GM23338 (cell line): ENCODE results near the gene NFIA. TPM values are rescaled to one million over a fixed set of nuclear protein-coding genes. Genes with fewer than 3 reads are reported as not detected.

ENCODE experiments used
- ATAC-seq: fragments of 200-7000 bp; cut with Tn5 transposase; 3 replicates; pipeline ENCODE4 v1.9.1; 2020
- DNase-seq: peaks from one replicate; pipeline ENCODE4 v3.0.0-alpha.2; 2015; ENCODE audit warnings: low spot score
- H2AFZ ChIP-seq: fragments of 200-600 bp; sonication (generic); 2 replicates; pipeline ENCODE4 v1.8.0; 2016; ENCODE audit warnings: antibody characterized with exemption, mild to moderate bottlenecking, moderate library complexity
- H3F3A ChIP-seq: fragments of 200-600 bp; sonication (generic); replicated peaks from 2 replicates; pipeline ENCODE4 v1.8.0; 2017; ENCODE audit warnings: antibody characterized with exemption, mixed run types, low read depth
- H3K27ac ChIP-seq: fragments of 200-600 bp; sonication (generic); 2 replicates; pipeline ENCODE4 v1.6.1; 2016; ENCODE audit warnings: low read depth
- H3K27me3 ChIP-seq: fragments of 200-600 bp; sonication (generic); 2 replicates; pipeline ENCODE4 v1.8.0; 2016; ENCODE audit warnings: mild to moderate bottlenecking, mixed run types, moderate library complexity; ENCODE audit not compliant: insufficient read depth
- H3K36me3 ChIP-seq: fragments of 200-600 bp; sonication (generic); 2 replicates; pipeline ENCODE4 v1.8.0; 2016; ENCODE audit warnings: mild to moderate bottlenecking; ENCODE audit not compliant: insufficient read depth
- H3K4me1 ChIP-seq: fragments of 200-600 bp; sonication (generic); 2 replicates; pipeline ENCODE4 v1.8.0; 2016; ENCODE audit warnings: mild to moderate bottlenecking, moderate library complexity; ENCODE audit not compliant: insufficient read depth
- H3K4me2 ChIP-seq: fragments of 200-600 bp; sonication (generic); 2 replicates; pipeline ENCODE4 v1.7.1; 2017; ENCODE audit warnings: mixed run types
- H3K4me3 ChIP-seq: fragments of 200-600 bp; sonication (generic); 2 replicates; pipeline ENCODE4 v1.6.1; 2016; ENCODE audit warnings: mixed run types
- H3K79me2 ChIP-seq: fragments of 200-600 bp; sonication (generic); replicated peaks from 2 replicates; pipeline ENCODE4 v1.8.0; 2017; ENCODE audit warnings: mild to moderate bottlenecking; ENCODE audit not compliant: insufficient read depth
- H3K9me2 ChIP-seq: fragments of 200-600 bp; sonication (generic); 2 replicates; pipeline ENCODE4 v1.8.0; 2017; ENCODE audit not compliant: insufficient read depth
- H4K20me1 ChIP-seq: fragments of 200-600 bp; sonication (generic); replicated peaks from 2 replicates; pipeline ENCODE4 v1.8.0; 2017; ENCODE audit warnings: mild to moderate bottlenecking; ENCODE audit not compliant: insufficient read depth
- H3K27ac Mint-ChIP-seq: 2 replicates; pipeline ENCODE4 v1.8.0; 2020; ENCODE audit warnings: inconsistent platforms, mild to moderate bottlenecking, moderate library complexity, mixed read lengths
- H3K27me3 Mint-ChIP-seq: 3 replicates; pipeline ENCODE4 v1.8.0; 2022; ENCODE audit warnings: low read depth, mild to moderate bottlenecking, moderate library complexity, mixed read lengths, inconsistent platforms; ENCODE audit not compliant: insufficient read depth, poor library complexity
- H3K36me3 Mint-ChIP-seq: 3 replicates; pipeline ENCODE4 v1.8.0; 2021; ENCODE audit warnings: low read depth, mild to moderate bottlenecking, inconsistent platforms, moderate library complexity, mixed read lengths
- H3K4me1 Mint-ChIP-seq: 3 replicates; pipeline ENCODE4 v1.8.0; 2020; ENCODE audit warnings: mild to moderate bottlenecking, inconsistent platforms, mixed read lengths
- H3K4me3 Mint-ChIP-seq: 3 replicates; pipeline ENCODE4 v1.8.0; 2021; ENCODE audit warnings: moderate library complexity, mild to moderate bottlenecking, inconsistent platforms, mixed read lengths
- H3K9me3 Mint-ChIP-seq: 3 replicates; pipeline ENCODE4 v1.8.0; 2020; ENCODE audit warnings: moderate library complexity, mild to moderate bottlenecking, inconsistent platforms, mixed read lengths
- CREB1 ChIP-seq: fragments of 250-450 bp; sonication (Bioruptor Pico); IDR thresholded peaks from 2 replicates; pipeline ENCODE4 v1.5.0; 2020; ENCODE audit warnings: low read depth, mild to moderate bottlenecking, moderate library complexity
- CTCF ChIP-seq, 2 experiments: fragments of 200-600 bp in 1 of 2; sonication (generic) in 1 of 2; conservative IDR thresholded peaks; 2 replicates each; pipeline versions ENCODE4 v1.5.1 to v1.6.1; 2016 to 2017; ENCODE audit warnings: antibody characterized with exemption in 2 of 2, low read depth in 2 of 2, mild to moderate bottlenecking in 2 of 2, moderate library complexity in 1 of 2
- EZH2phosphoT487 ChIP-seq: fragments of 200-600 bp; sonication (generic); IDR thresholded peaks from one replicate; pipeline ENCODE4 v1.8.1; 2018; ENCODE audit warnings: antibody characterized with exemption; ENCODE audit not compliant: unreplicated experiment
- JUNB ChIP-seq: IDR thresholded peaks from one replicate; pipeline ENCODE4 v1.6.1; 2016; ENCODE audit warnings: antibody characterized with exemption; ENCODE audit not compliant: unreplicated experiment
- NANOG ChIP-seq: IDR thresholded peaks from 2 replicates; pipeline ENCODE4 v1.6.1; 2016; ENCODE audit warnings: antibody characterized with exemption, borderline replicate concordance
- REST ChIP-seq: IDR thresholded peaks from one replicate; pipeline ENCODE4 v1.6.1; 2018; ENCODE audit warnings: antibody characterized with exemption; ENCODE audit not compliant: unreplicated experiment
- ZNF331 ChIP-seq: fragments of 250-450 bp; sonication (Bioruptor Pico); IDR thresholded peaks from 2 replicates; pipeline ENCODE4 v1.5.0; 2020; ENCODE audit warnings: low read depth, mild to moderate bottlenecking, moderate library complexity
- polyA plus RNA-seq: library from polyadenylated mRNA; unstranded; fragments of >200 nt; fragmentation: Nextera tagmentation; extraction: Ambion mirVana; gene quantifications from 2 replicates; pipeline ENCODE4 v1.2.1, GENCODE V29; 2016
- total RNA-seq: library from RNA; depleted of rRNA; stranded (reverse); fragments of >200 nt; shearing (Covaris generic); gene quantifications from 2 replicates; pipeline ENCODE4 v1.2.3, GENCODE V29; 2014

NFIA gene
- total and polyA plus RNA-seq, 2 experiments from 2014 or later: 0.97 to 2.3 TPM

GRCh38 chr1:61266738-61267137 lies 184.4 kb downstream of the NFIA start:
- Histone ChIP-seq H3K27me3 (no peaks in the 10 kb centered on the region), H3F3A (no peaks in the 10 kb centered on the region), H3K36me3 (no peaks in the 10 kb centered on the region), H3K4me1 (peaks cover 14% of the 10 kb centered on the region), H3K4me2 (no peak overlapping the region), H3K9me2 (no peaks in the 10 kb centered on the region), H2AFZ (no peak overlapping the region), H3K4me3 (no peak overlapping the region), H3K27ac (no peak overlapping the region), H3K79me2 (no peaks in the 10 kb centered on the region), H4K20me1 (no peaks in the 10 kb centered on the region)
- no peak for DNase-seq
- Mint-ChIP-seq H3K27me3 (peaks cover 4% of the 10 kb centered on the region), H3K4me1 (peaks cover 29% of the 10 kb centered on the region), H3K4me3 (no peak overlapping the region), H3K36me3 (no peaks in the 10 kb centered on the region), H3K27ac (no peak overlapping the region), H3K9me3 (no peaks in the 10 kb centered on the region; the same call in 2 of the 3 replicates)
- no peak for ATAC-seq
- no peak for TF ChIP-seq JUNB
- TF ChIP-seq EZH2phosphoT487: no peak
- no peak for TF ChIP-seq CREB1 (CRISPR knock-in tag)

GRCh38 chr1:61268546-61269240 lies 186.3 kb downstream of the NFIA start:
- Histone ChIP-seq H3K9me2 (no peaks in the 10 kb centered on the region), H4K20me1 (no peaks in the 10 kb centered on the region), H2AFZ (no peak overlapping the region), H3K36me3 (no peaks in the 10 kb centered on the region), H3F3A (no peaks in the 10 kb centered on the region), H3K27ac (no peak overlapping the region), H3K79me2 (no peaks in the 10 kb centered on the region), H3K4me2 (no peak overlapping the region), H3K4me3 (no peak overlapping the region), H3K4me1 (peaks cover 14% of the 10 kb centered on the region), H3K27me3 (no peaks in the 10 kb centered on the region)
- H3K4me1 Mint-ChIP-seq: peaks cover 29% of the 10 kb centered on the region
- ATAC-seq (peak; percentile 26; the same call in 1 of the 3 replicates), DNase-seq (no peak)
- H3K27ac Mint-ChIP-seq: no peak overlapping the region
- peaks cover 4% of the 10 kb centered on the region for H3K27me3 Mint-ChIP-seq
- no peaks in the 10 kb centered on the region for H3K36me3 Mint-ChIP-seq
- H3K9me3 Mint-ChIP-seq: no peaks in the 10 kb centered on the region; the same call in 2 of the 3 replicates
- TF ChIP-seq ZNF331 (no peak), CTCF (conservative IDR thresholded peaks at IDR 0.05; ENCODE audit: low read depth in 2 of 2) (no peak), CREB1 (CRISPR knock-in tag) (no peak), JUNB (no peak), NANOG (no peak), REST (no peak), EZH2phosphoT487 (no peak)
- no peak overlapping the region for H3K4me3 Mint-ChIP-seq
